K562 (cell line): ENCODE measurements around the gene AIG1. TPM values are rescaled to one million over a fixed set of nuclear protein-coding genes. Genes with fewer than 3 reads are reported as not detected.

Experiments used
- ATAC-seq: fragments of 200-7000 bp; cut with Tn5 transposase; 3 replicates; pipeline ENCODE4 v1.9.1; 2020; ENCODE audit warnings: moderate library complexity
- BruUV-seq: library from RNA; stranded (reverse); fragments of 400-500 nt; replicated peaks from 2 replicates; lab custom pipeline; 2021; lab: Mats Ljungman, UMichigan
- CTCF ChIA-PET: fragments of 300-600 bp; formaldehyde crosslinking; extraction: SDS; loops from one replicate; lab custom pipeline; 2021; ENCODE audit warnings: low intra/inter-chr PET ratio; lab: Yijun Ruan, JAX
- POLR2A ChIA-PET: fragments of 300-600, 350-650 bp; sonication (Branson Sonifier 250); formaldehyde crosslinking; extraction: SDS; loops from one replicate; lab custom pipeline; 2021; ENCODE audit warnings: antibody characterized with exemption, inconsistent platforms; lab: Yijun Ruan, JAX
- DNase-seq, 4 experiments: peaks; one replicate each; pipeline versions ENCODE4 v3.0.0 to v3.0.0-alpha.2; 2011 to 2018; ENCODE audit warnings: low spot score in 3 of 4, mixed read lengths in 3 of 4; ENCODE audit errors: extremely low read depth in 1 of 4
- FAIRE-seq: peaks from 2 replicates; lab custom pipeline; 2011; peaks lifted over from hg19 to GRCh38; lab: Jason Lieb, UNC
- H2AFZ ChIP-seq: 2 replicates; pipeline ENCODE4 v1.6.0; 2011; ENCODE audit warnings: low read depth, low read length, control low read depth, inconsistent platforms
- H3K27ac ChIP-seq: fragments of 200-600 bp; 3 replicates; pipeline ENCODE4 v1.8.0; 2011; ENCODE audit warnings: low read depth, mild to moderate bottlenecking, control low read depth, inconsistent platforms, low read length, moderate library complexity, mixed read lengths; ENCODE audit errors: extremely low read depth
- H3K27me3 ChIP-seq, 2 experiments: fragments of 300-600 bp in 1 of 2; 2 replicates in 1 of 2; 3 replicates in 1 of 2; pipeline versions ENCODE4 v1.6.0 to v1.8.0; 2011; ENCODE audit warnings: inconsistent platforms in 2 of 2, low read length in 2 of 2, mild to moderate bottlenecking in 1 of 2, mixed read lengths in 1 of 2, moderate library complexity in 1 of 2; ENCODE audit not compliant: control insufficient read depth in 2 of 2, insufficient read depth in 2 of 2
- H3K36me3 ChIP-seq: fragments of 300-600 bp; 3 replicates; pipeline ENCODE4 v1.8.0; 2011; ENCODE audit warnings: mild to moderate bottlenecking, low read length, inconsistent platforms; ENCODE audit not compliant: control insufficient read depth, insufficient read depth
- H3K4me1 ChIP-seq, 2 experiments: fragments of 200-600 bp in 1 of 2; replicated peaks in 1 of 2; 2 replicates in 1 of 2; 3 replicates in 1 of 2; pipeline versions ENCODE4 v1.5.1 to v1.8.0; 2011; ENCODE audit warnings: inconsistent platforms in 2 of 2, low read length in 2 of 2, mild to moderate bottlenecking in 1 of 2, mixed read lengths in 1 of 2, moderate library complexity in 1 of 2; ENCODE audit not compliant: control insufficient read depth in 2 of 2, insufficient read depth in 2 of 2
- H3K4me2 ChIP-seq: 2 replicates; pipeline ENCODE4 v1.6.1; 2011; ENCODE audit warnings: low read length, control low read depth, inconsistent platforms, mixed read lengths; ENCODE audit not compliant: insufficient read depth
- H3K4me3 ChIP-seq: fragments of 200-600 bp; sonication (generic), shearing (Covaris generic); 2 replicates; pipeline ENCODE4 v1.5.1; 2016; ENCODE audit warnings: control low read depth, inconsistent platforms
- H3K79me2 ChIP-seq: fragments of 200-600 bp; 3 replicates; pipeline ENCODE4 v1.8.0; 2011; ENCODE audit warnings: low read length, inconsistent platforms; ENCODE audit not compliant: control insufficient read depth, insufficient read depth
- H3K9ac ChIP-seq, 2 experiments: 2 replicates each; pipeline versions ENCODE4 v1.6.0 to v1.6.1; 2011; ENCODE audit warnings: low read depth in 2 of 2, low read length in 2 of 2, control low read depth in 1 of 2, inconsistent platforms in 1 of 2, mild to moderate bottlenecking in 1 of 2, mixed read lengths in 1 of 2; ENCODE audit not compliant: insufficient read depth in 1 of 2
- H3K9me1 ChIP-seq: one replicate; pipeline ENCODE4 v1.6.0; 2011; ENCODE audit warnings: inconsistent platforms, mild to moderate bottlenecking, low read length, moderate library complexity; ENCODE audit not compliant: control insufficient read depth, insufficient read depth
- H3K9me3 ChIP-seq: replicated peaks from 2 replicates; pipeline ENCODE4 v1.5.1; 2011; ENCODE audit warnings: low read depth, low read length, inconsistent platforms; ENCODE audit not compliant: control insufficient read depth, insufficient read depth
- H4K20me1 ChIP-seq: replicated peaks from 2 replicates; pipeline ENCODE4 v1.6.1; 2011; ENCODE audit warnings: low read length, inconsistent platforms, mixed read lengths; ENCODE audit not compliant: control insufficient read depth, insufficient read depth
- EWSR1 ChIP-seq: fragments of 450-650 bp; IDR thresholded peaks from 2 replicates; pipeline ENCODE4 v1.6.1; 2018; ENCODE audit warnings: borderline replicate concordance, mild to moderate bottlenecking, low read depth, moderate library complexity; ENCODE audit not compliant: partially characterized antibody
- IRF2 ChIP-seq: sonication (generic); formaldehyde crosslinking; IDR thresholded peaks from 2 replicates; pipeline ENCODE4 v1.8.1; 2022; ENCODE audit warnings: mild to moderate bottlenecking, missing genetic modification reagents
- JUNB ChIP-seq: fragments of 450-650 bp; formaldehyde crosslinking; conservative IDR thresholded peaks from 2 replicates; pipeline ENCODE4 v1.4.0; 2020; ENCODE audit warnings: mild to moderate bottlenecking
- SNIP1 ChIP-seq: fragments of 450-650 bp; IDR thresholded peaks from 2 replicates; pipeline ENCODE4 v1.7.1; 2017; ENCODE audit warnings: low read depth, mild to moderate bottlenecking
- ZNF121 ChIP-seq: sonication (generic); formaldehyde crosslinking; conservative IDR thresholded peaks from 2 replicates; pipeline ENCODE4 v1.8.0; 2022; ENCODE audit warnings: missing genetic modification reagents
- ZNF57 ChIP-seq: fragments of 450-650 bp; formaldehyde crosslinking; IDR thresholded peaks from 2 replicates; pipeline ENCODE4 v1.4.0; 2020; ENCODE audit warnings: mild to moderate bottlenecking, moderate library complexity
- WGBS: fragments of 100-300 bp; shearing (Covaris generic); methylation state at CpG from one replicate; pipeline ENCODE4 v1.1.6; 2016; ENCODE audit warnings: low coverage, mixed read lengths; ENCODE audit not compliant: insufficient coverage; ENCODE audit errors: missing lambda C conversion rate; 5-methylcytosine and 5-hydroxymethylcytosine counted together
- in situ Hi-C: fragments of 300-500 bp; cut with MboI; formaldehyde crosslinking; loops from 4 replicates; pipeline ENCODE4 v1.15.0; 2018; ENCODE audit warnings: inconsistent platforms, mixed read lengths
- intact Hi-C: fragments of 100-400 bp; cut with micrococcal nuclease; formaldehyde crosslinking; loops from 2 replicates; pipeline ENCODE4 v1.14.2; 2022
- polyA plus RNA-seq, 8 experiments: library from polyadenylated mRNA; depleted of rRNA in 4 of 8; stranded (reverse) in 5 of 8; unstranded in 3 of 8; fragments of >200 nt; fragmentation: Nextera tagmentation in 2 of 8; fragmentation: Illumina TruSeq in 1 of 8; extraction: Ambion mirVana in 2 of 8; extraction: Trizol in 1 of 8; gene quantifications; 2 replicates each; pipeline versions ENCODE4 v1.2.1 to v1.2.3, GENCODE V29; 2011 to 2014; ENCODE audit warnings: inconsistent platforms in 1 of 8, missing spikeins in 1 of 8
- total RNA-seq, 7 experiments: library from RNA; depleted of rRNA in 6 of 7; stranded (reverse); fragments of >200 nt in 6 of 7; fragmentation: Illumina TruSeq in 2 of 7; extraction: Trizol in 2 of 7; gene quantifications; 2 replicates each; pipeline versions ENCODE4 v1.2.1 to v1.2.3, GENCODE V29; 2011 to 2021; ENCODE audit warnings: low replicate concordance in 1 of 7

Gene AIG1
- total and polyA plus RNA-seq, 9 of the 15 experiments (the other 6 are each of a cell fraction or from before 2014, with no cell fraction given) = 74.8 to 333 (median 127) TPM

GRCh38 chr6:143241111-143241510, 180.4 kb downstream of the AIG1 start:
- ChIA-PET CTCF (no interaction called here), POLR2A (interaction anchor here (1.1 to 1.3 kb wide), 2 partner anchors 13 to 17 kb away, joined by 3 read pairs; no protein-coding TSS in a partner anchor)
- no peak overlapping the region for H3K4me2 ChIP-seq
- BruUV-seq = no TSS peak
- in situ Hi-C loops (no loop called here), intact Hi-C loops (no loop called here)
- no peaks in the 10 kb centered on the region for H3K79me2 ChIP-seq
- H2AFZ ChIP-seq = no peak overlapping the region
- no peak overlapping the region for H3K9ac ChIP-seq
- DNase-seq = no peak
- no peak for TF ChIP-seq ZNF57 (CRISPR knock-in tag)
- H3K9me1 ChIP-seq = no peaks in the 10 kb centered on the region
- H3K9me3 ChIP-seq = 0 out of 2 replicates have a peak, but pooled peaks cover 4% of the 10 kb centered on the region
- H4K20me1 ChIP-seq = no peaks in the 10 kb centered on the region
- H3K27me3 ChIP-seq = no peaks in the 10 kb centered on the region
- no peak for FAIRE-seq
- peaks cover 0 to under 1% of the 10 kb centered on the region in 2 experiments; a peak in 2 of 5 replicates for H3K4me1 ChIP-seq
- no peak for ATAC-seq
- no peak overlapping the region for H3K27ac ChIP-seq
- WGBS = 92% methylated on average over 4 of the region's 4 CpGs
- H3K4me3 ChIP-seq = no peak overlapping the region
- peaks cover 49% of the 10 kb centered on the region; the same call in 2 of the 3 replicates for H3K36me3 ChIP-seq

- no peaks in the 10 kb centered on the region for H3K9me1 ChIP-seq
- H4K20me1 ChIP-seq = no peaks in the 10 kb centered on the region
- DNase-seq (no peak), FAIRE-seq (no peak), ATAC-seq (no peak)
- WGBS = 79% methylated on average over 5 of the region's 5 CpGs
- no peak overlapping the region for H2AFZ ChIP-seq
- H3K27ac ChIP-seq = no peak overlapping the region
- BruUV-seq = no TSS peak
- H3K9me3 ChIP-seq = 0 out of 2 replicates have a peak, but pooled peaks cover 4% of the 10 kb centered on the region
- POLR2A ChIA-PET = interaction anchor here (1.1 to 1.3 kb wide), 2 partner anchors 12 to 17 kb away, joined by 3 read pairs; no protein-coding TSS in a partner anchor
- no peaks in the 10 kb centered on the region for H3K27me3 ChIP-seq
- H3K36me3 ChIP-seq = peaks cover 42% of the 10 kb centered on the region; the same call in 2 of the 3 replicates
- H3K9ac ChIP-seq = no peak overlapping the region
- TF ChIP-seq EWSR1 (no peak), ZNF121 (CRISPR knock-in tag) (no peak), IRF2 (CRISPR knock-in tag) (no peak), SNIP1 (no peak), JUNB (CRISPR knock-in tag) (no peak)
- H3K4me1 ChIP-seq = no peaks in the 10 kb centered on the region; a peak in 1 of 5 replicates
- no peak overlapping the region for H3K4me3 ChIP-seq
- in situ Hi-C loops (no loop called here), intact Hi-C loops (no loop called here)
- CTCF ChIA-PET = no interaction called here
- H3K4me2 ChIP-seq = no peak overlapping the region
- no peaks in the 10 kb centered on the region for H3K79me2 ChIP-seq
Measured at GRCh38 chr6:143241911-143242310, 181.2 kb downstream of the AIG1 start.
